HG03095 (cell line): ENCODE measurements around the gene TRPM6.
"Not testable (repeated sequence)": the region's sequence is repeated elsewhere in the genome, so short reads cannot be mapped to it uniquely, and the experiment has no call there.

Source experiments
- ATAC-seq: cut with Tn5 transposase; IDR thresholded peaks from one replicate; pipeline ENCODE4 v1.9.1; 2021; ENCODE audit warnings: moderate library complexity; ENCODE audit not compliant: unreplicated experiment

TRPM6 gene, protein sequence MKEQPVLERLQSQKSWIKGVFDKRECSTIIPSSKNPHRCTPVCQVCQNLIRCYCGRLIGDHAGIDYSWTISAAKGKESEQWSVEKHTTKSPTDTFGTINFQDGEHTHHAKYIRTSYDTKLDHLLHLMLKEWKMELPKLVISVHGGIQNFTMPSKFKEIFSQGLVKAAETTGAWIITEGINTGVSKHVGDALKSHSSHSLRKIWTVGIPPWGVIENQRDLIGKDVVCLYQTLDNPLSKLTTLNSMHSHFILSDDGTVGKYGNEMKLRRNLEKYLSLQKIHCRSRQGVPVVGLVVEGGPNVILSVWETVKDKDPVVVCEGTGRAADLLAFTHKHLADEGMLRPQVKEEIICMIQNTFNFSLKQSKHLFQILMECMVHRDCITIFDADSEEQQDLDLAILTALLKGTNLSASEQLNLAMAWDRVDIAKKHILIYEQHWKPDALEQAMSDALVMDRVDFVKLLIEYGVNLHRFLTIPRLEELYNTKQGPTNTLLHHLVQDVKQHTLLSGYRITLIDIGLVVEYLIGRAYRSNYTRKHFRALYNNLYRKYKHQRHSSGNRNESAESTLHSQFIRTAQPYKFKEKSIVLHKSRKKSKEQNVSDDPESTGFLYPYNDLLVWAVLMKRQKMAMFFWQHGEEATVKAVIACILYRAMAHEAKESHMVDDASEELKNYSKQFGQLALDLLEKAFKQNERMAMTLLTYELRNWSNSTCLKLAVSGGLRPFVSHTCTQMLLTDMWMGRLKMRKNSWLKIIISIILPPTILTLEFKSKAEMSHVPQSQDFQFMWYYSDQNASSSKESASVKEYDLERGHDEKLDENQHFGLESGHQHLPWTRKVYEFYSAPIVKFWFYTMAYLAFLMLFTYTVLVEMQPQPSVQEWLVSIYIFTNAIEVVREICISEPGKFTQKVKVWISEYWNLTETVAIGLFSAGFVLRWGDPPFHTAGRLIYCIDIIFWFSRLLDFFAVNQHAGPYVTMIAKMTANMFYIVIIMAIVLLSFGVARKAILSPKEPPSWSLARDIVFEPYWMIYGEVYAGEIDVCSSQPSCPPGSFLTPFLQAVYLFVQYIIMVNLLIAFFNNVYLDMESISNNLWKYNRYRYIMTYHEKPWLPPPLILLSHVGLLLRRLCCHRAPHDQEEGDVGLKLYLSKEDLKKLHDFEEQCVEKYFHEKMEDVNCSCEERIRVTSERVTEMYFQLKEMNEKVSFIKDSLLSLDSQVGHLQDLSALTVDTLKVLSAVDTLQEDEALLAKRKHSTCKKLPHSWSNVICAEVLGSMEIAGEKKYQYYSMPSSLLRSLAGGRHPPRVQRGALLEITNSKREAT (N-terminal part only)

DNA sequence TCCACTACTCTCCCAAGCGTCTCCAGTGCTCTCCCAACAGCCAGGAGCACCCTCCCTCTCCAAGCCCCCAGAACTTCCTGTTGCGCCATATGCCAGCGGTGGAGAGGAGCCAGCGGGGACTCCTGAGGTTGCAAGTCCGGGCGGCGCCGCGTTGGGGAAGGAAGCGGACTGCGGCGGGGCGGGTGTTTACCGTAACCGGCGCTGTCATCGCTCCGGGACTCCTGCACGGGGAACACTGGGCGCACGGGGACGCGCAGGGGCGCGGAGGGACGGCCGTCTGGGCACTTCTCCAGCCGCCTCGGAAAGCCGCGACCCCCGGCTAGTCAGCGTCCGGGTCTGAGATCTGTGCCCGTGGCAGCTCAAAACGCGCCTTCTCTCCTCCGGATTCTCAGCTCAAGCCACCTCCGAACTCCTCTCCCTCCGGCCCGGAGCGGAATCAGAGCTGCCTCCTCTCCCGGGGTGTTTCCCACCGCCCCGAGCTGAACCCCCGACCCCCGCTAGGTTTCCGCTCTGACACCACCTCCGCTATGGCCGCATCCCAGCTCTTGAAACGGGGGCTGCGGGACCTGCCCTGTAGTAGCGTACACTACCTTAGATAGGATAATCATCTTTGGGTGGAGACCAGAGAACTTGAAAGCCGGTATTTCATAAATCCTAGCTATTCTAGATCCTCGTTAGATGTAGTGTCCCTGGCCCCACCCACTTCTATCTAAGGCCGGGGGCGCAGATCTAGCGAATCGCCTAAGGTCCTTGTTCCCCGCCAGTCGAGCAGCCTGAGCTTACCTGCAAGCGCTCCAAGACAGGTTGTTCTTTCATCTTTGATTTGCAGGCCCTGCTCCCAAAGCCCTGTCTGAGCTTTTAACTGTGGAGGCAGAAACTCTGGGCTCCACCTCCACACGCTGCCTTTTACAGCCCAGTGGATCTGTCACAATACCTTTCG lies at the start of gene TRPM6:
TSS of gene TRPM6 (minus strand) at position 881 of the 940 bp plus-strand sequence. CDS start at position 816, 65 bp downstream.
- ATAC-seq = no peak

DNA sequence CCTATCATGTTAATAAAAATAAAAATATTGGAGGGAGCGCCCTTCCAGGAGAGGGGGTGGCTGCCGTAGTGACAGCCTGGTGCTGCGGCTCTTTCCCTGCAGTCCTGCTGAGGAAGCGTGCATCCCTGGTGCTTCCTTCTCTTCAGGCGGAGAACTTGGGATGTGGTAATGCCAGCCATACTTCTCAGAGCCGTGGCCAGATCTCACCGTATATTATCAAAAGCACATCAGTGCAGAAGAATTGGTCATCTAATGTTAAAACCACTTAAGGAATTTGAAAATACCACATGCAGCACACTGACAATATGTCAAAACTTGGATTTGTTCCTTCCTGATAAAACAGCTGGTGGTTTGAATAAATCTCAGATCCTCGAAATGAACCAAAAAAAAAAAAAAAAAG lies 47.3 kb upstream of the TRPM6 start:
- ATAC-seq = no peak

DNA sequence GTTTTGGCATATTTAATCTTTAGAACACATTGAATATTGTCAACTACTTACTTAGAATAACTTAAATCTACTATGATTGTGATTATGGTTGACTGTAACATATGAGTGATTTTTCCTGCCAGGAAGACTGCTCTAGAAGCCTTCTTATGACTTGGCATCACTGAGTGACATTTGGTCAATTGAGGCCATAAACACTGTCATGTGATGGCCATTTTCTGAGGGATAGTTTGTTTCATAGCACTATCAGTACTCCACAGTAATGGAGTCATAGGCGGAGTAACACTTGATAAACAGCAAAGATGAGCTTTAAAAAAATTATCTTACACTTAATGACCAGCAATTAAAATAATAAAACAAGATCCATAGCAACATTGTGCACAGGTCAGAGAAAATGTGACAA lies 34.0 kb upstream of the TRPM6 start:
- ATAC-seq = no peak

DNA sequence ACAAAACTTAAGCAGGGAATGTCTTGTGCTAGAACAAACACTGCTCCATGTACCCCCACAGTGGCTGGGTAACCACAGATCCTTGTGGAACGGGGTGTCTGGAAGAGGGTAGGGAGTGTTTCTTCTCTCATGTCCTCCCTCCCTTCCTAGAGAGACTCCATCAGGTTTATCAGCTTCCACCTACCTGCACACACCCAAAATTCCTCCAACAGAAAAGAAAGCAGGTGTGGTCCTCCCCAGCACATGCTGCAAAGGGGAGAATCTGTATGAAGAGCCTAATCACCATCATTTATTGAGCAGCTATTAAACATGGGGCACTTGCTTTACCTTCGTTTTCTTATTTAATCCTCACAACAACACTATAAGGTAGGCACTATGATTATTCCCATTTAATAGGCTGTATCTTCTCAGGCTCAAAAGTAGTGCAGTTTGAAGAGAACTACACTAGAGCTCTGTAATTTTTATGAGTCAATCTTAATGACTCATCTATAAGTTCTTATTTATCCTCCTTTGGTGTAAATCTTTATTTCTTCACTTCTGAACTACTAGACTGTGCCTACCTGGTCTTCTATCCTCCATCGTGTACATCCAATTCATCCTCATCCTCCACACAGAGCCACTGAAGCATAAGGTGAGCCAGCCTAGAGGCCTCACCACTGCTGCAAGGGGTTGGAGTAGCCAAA lies 33.4 kb upstream of the TRPM6 start:
- ATAC-seq = no peak

DNA sequence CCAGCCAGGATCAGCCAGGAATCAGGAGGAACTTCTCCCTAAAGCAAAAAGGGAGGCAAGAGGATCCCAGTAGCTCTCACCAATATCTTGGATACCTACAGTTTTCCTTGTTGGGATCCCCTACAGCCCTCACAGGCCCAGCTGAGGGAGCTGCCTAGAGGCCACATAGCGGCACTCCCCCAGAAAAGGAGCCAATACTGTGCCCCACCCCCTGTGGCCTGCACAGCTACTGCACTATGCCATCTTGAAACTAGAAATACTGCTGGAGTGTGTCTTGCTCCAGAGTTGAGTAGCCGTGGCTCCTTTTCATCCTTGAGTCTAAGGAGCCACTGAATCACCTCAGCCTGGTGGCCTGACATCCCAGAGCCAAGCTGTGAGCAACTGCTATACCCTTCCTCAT lies 22.3 kb upstream of the TRPM6 start:
- ATAC-seq = no peak

DNA sequence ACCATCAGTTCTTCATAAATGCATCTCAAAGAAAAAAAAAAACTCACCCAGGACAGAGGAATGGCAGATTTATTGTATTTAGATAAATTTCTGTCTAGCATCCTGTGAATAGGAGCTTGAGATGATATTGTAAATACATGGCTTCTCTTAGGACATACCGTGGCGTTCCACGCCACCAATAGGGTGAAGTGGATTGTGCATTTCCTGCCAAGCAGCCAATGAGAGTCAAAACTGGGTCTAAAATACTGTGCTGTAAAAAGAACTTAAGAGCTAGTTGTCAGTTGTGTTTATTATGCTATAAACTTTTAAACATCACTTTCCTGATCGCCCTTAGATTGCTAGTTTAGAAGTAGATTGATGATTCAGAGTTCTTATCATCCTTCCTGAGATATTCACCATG lies 20.9 kb upstream of the TRPM6 start:
- no peak for ATAC-seq

DNA sequence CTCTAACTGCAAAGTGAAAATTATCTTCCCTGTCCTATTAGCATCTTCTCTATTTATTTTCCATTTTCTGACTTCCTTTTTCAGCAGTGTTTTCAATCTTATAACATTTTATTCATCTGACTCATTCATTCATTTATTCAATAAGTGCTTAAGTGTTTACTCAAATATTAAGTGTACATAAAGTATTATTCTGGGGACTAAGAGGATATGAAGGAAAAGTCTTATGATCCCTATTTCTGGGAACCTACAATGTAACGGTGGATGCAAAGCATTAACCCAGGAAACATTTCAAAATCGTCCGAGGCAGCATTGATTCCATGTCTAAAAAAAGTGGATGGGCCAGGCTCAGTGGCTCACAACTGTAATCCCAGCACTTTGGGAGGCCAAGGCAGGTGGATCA lies 19.4 kb upstream of the TRPM6 start:
- ATAC-seq = no peak

DNA sequence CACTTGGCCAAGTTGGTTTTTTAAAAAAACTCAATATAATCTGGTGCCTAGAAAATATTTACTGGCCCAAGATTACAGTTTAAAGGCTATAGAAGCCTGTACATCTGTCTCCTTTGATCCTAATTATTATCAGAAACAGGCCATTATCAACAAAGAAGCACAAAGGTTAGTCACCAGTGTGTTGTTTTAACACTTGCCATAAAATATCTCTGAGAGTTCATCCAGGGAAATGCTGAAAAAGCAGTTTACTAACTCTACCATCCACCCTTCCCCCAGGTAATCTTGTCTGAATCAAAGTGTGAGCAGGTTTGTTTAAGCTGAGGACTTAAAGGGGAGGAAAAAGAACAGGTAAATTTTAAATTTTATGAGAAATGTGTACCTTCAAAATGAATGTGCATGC lies 13.3 kb upstream of the TRPM6 start:
- ATAC-seq = no peak

DNA sequence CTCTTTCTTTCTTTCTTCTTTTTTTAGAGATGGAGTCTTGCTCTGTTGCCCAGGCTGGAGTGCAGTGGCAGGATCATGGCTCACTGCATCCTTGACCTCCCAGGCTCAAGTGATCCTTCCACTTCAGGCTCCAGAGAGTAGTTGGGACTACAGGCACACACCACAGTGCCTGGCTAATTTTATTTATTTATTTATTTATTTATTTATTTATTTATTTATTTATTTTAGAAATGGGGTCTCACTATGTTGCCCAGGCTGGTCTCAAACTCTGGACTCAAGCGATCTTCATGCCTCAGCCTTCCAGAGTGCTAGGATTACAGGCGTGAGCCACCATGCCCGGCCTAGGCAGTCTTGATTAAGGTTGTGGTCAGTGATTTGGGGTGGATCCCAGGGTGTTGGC lies 728 bp upstream of the TRPM6 start:
- not testable (repeated sequence) for ATAC-seq

DNA sequence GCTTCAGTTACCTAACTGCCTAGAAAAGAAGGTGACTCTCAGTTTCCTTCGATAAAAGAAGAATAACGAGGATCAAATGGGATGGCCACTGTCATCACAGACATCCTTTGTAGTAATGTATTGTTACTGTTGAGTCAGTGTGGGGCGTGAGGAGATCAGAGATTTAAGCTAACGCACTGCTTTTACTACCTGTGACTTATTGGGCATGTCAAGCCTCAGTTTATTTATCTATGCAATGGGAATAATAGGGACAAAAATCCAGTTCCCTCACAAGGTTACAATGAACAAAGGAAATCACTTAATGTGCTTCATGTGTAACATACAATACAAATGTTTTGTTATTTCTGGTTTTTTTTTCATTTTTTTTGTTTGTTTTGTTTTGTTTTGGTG lies 255 bp upstream of the TRPM6 start:
- ATAC-seq = no peak

DNA sequence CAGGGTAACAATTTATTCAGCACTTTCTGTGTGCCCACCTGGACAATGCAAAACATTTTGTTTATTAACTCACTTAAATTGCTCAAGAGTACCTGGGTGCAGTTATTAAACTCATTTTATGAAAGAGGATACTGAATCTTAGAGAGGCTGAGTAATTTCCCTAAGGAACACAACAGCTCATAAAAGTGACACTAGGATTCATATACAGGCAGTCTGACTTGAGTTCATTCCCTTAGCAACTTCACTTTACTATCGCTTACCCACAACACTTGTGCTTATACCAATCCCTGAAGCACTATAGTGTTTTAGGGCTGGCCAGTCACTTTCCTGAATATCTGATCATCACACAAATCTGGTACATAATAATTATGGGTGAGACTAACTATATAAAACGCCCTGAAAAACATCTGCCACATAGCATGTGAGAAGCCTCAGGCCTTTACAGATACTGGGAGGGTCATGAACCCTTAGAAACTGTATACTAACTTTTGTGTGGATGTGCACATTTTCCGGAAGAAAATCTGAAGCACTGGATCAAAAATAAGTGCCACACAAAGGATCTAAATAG lies 11.3 kb downstream of the TRPM6 start:
- no peak for ATAC-seq

DNA sequence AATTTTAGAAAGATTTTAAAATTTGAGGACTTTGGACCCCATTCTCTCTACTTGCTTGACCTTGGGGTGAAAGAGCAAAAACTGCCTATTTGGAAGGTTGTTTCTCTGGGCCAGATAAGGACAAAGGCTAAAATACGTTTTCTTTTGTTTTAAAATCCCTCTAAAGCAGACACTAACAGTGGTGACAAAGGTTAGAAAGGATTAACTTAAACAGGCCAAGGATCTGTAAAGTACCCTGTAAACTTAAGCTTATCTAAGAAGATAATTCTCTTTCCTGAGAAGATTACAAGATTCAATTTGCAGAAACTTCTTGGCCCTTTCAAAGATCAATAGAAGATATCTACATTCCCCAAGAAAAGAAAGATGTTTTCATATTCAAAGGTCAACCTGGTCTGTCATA lies 12.1 kb downstream of the TRPM6 start:
- ATAC-seq = no peak

DNA sequence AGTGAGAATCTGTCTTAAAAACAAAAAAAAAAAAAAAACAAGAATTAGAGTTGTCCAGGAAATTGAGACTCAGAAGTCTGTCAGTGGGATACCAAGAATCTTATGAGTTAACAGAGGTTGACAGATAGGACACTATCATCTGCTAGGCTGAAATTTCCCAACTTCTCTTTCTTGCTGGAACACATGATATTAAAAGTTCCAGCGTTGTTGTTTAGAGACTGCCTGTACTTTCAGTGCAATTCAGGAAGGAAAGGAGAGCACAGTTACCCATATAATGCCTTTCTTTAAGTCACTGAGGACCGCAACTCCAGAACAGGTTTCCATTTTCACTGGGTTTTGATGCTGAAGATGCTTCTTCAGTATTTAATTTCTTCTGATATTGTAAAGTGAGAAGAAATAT lies 13.5 kb downstream of the TRPM6 start:
- ATAC-seq = no peak

DNA sequence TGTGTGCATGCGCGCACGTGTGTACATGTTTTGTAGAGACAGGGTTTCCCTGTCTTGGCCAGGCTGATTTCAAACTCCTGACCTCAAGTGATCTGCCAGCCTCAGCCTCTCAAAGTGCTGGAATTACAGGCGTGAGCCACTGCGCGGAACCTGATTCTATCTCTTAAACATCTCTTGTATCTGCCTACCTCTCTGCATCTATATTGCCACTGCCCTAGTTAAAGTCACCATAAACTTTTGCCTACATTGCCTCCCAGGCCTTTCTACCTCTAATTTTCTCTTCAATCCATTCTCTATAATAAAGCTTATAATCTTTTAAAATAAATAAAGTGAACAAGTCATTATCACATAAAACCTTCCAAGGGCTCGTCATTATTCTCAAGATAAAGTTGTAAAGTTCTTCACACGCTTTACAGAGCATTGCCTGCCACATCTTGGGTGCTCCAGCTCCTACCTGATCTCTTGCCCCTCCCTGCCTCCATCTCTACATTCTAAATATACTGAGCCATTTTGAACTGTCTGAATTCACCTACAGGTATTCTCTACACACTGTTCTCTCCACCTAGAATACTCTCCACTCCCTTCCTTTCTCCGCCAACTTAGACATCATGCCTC lies 15.0 kb downstream of the TRPM6 start:
- no peak for ATAC-seq

DNA sequence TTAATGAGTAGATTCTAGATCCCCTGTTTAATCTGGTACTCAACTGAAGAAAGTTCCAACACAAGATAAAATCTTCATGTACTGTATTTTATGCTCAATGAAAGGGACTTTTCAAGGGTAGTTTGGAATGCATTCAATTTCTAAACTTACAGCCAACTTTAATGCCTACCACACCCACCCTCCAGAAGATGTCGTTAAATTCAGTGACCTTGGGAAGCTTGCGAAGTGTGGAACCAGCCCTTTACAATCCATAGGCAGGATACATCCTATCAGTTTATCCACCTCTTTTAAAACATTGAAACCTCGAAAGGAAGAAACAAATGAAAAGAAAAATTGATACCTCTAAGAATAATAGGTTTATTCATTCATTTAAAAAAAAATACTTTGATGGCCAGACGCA lies 20.2 kb downstream of the TRPM6 start:
- no peak for ATAC-seq

DNA sequence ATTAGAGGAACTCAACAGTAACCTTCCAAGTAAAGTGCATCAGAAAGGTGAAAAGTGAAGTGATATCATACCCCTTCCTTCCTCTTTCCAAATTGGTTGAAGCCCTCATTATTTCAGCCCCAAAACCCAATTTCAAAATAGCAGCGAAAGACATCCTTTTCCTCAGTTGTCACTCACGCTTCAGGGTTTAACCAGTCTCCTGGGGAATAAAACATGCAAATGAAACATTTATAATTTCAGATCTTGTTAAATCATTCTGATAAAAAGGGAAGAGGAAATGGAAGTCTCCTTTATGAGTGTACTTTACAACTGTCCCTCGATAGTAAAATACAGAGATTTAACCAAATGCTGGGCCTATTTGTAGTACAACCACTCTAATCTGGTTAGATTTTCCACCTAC lies 22.5 kb downstream of the TRPM6 start:
- ATAC-seq = no peak

DNA sequence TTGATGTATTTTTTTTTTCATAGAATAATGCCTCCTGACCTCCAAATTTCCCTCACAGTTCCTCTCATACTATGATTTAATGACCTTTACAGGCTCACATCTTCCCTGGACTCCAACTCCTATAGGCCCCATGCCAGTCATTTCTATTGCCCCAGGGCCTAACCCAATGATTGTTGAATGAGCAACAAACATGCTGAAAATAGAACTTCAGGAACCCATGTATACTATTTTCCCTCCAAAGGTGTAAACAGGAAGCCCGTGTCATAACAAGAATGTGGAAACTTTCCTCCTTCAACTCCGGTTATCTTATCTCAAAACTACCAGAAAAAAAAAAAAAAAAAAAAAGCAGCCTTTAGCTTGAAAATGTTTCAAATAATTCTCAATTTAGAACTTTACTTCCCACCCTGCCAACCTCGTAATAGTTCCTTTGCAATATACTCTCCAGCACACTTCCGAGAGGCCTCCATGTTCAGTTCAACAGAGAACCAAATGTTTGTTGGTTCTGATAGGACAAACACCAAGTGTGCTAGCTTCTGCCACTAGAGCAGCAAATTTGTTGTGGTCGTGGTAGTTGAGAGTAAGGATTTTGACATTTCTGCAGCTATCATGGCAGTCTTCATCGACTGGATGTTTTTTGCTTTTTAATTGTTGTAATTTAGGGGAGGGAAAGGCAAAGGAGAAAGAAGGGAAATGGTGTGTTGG lies 25.8 kb downstream of the TRPM6 start:
- ATAC-seq = no peak

DNA sequence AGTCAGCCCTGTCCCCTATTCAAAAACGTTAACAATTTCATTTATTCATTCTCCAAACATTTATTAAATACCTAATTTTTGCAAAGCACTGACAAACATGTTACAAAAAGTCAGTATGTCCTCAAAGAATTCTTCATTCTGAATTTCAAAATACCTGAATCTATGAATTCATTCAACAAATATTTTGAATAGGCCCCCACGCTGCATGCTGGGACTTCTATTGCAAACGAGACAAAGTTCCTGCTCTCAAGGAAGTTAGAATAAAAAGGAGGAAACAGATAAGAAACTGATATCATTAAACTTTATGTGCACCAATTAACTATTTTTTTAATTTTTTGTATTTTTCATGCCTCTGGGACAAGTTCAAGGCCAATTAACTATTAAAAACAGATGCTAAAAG lies 26.6 kb downstream of the TRPM6 start:
- no peak for ATAC-seq
